GM18861 (cell line): Measurements from ENCODE around the gene TMEFF2.

Experiments
- ATAC-seq: cut with Tn5 transposase; IDR thresholded peaks from one replicate; pipeline ENCODE4 v1.9.1; 2021; ENCODE audit not compliant: unreplicated experiment

Gene TMEFF2

GRCh38 chr2:192184349-192184748 lies 10.4 kb downstream of the TMEFF2 start:
- ATAC-seq, result no peak

GRCh38 chr2:192183296-192183695 lies 11.4 kb downstream of the TMEFF2 start:
- no peak for ATAC-seq

GRCh38 chr2:192166946-192167345 lies 27.8 kb downstream of the TMEFF2 start:
- no peak for ATAC-seq

- ATAC-seq, result no peak
Observed at GRCh38 chr2:192165842-192166241, 28.9 kb downstream of the TMEFF2 start.

GRCh38 chr2:192162392-192163042 lies 32.2 kb downstream of the TMEFF2 start:
- ATAC-seq, result peak; percentile 72

GRCh38 chr2:192161656-192162290 lies 33.0 kb downstream of the TMEFF2 start:
- no peak for ATAC-seq

GRCh38 chr2:192159736-192160135 lies 35.0 kb downstream of the TMEFF2 start:
- ATAC-seq, result no peak

- no peak for ATAC-seq
Observed at GRCh38 chr2:192159208-192159607, 35.5 kb downstream of the TMEFF2 start.

- no peak for ATAC-seq
Observed at GRCh38 chr2:192157776-192158175, 37.0 kb downstream of the TMEFF2 start.

GRCh38 chr2:192155511-192156118 lies 39.1 kb downstream of the TMEFF2 start:
- no peak for ATAC-seq

- ATAC-seq, result no peak
Observed at GRCh38 chr2:192153561-192153960, 41.2 kb downstream of the TMEFF2 start.

GRCh38 chr2:192151853-192152252 lies 42.9 kb downstream of the TMEFF2 start:
- ATAC-seq, result no peak

GRCh38 chr2:192150166-192150565 lies 44.6 kb downstream of the TMEFF2 start:
- ATAC-seq, result no peak

GRCh38 chr2:192148620-192149321 lies 46.0 kb downstream of the TMEFF2 start:
- no peak for ATAC-seq

GRCh38 chr2:192148241-192148619 lies 46.5 kb downstream of the TMEFF2 start:
- ATAC-seq, result no peak

GRCh38 chr2:192146069-192147015 lies 48.4 kb downstream of the TMEFF2 start:
- ATAC-seq, result no peak

- no peak for ATAC-seq
Observed at GRCh38 chr2:192145496-192145895, 49.2 kb downstream of the TMEFF2 start.

GRCh38 chr2:192140236-192140839 lies 54.4 kb downstream of the TMEFF2 start:
- no peak for ATAC-seq

- ATAC-seq, result no peak
Observed at GRCh38 chr2:192139813-192140212, 54.9 kb downstream of the TMEFF2 start.

- no peak for ATAC-seq
Observed at GRCh38 chr2:192137451-192137850, 57.3 kb downstream of the TMEFF2 start.
